Esophagus muscularis mucosa (tissue), 3 donors: ENCODE data around the gene FAM118A.

Experiments used
- CTCF ChIP-seq, 3 experiments: fragments of 200-600 bp in 2 of 3; fragments of 450-650 bp in 1 of 3; sonication (generic) in 2 of 3; IDR thresholded peaks; one replicate each; pipeline ENCODE4 v1.5.1; 2017 to 2019; ENCODE audit warnings: antibody characterized with exemption in 3 of 3, mild to moderate bottlenecking in 2 of 3, moderate library complexity in 1 of 3
- POLR2A ChIP-seq: fragments of 450-650 bp; IDR thresholded peaks from one replicate; pipeline ENCODE4 v1.6.1; 2017; ENCODE audit warnings: antibody characterized with exemption, moderate library complexity, mild to moderate bottlenecking, low read depth

GRCh38 chr22:45302751-45303150 is 7.0 kb upstream of the FAM118A start:
- TF ChIP-seq CTCF (IDR thresholded peaks at IDR 0.05) = no peak
- TF ChIP-seq POLR2A = no peak
